Thoracic aorta (tissue), 2 donors: ENCODE results near the gene SORL1-AS1.

Source experiments
- ATAC-seq: fragments of 150-250 bp; one replicate; pipeline ENCODE4 v1.8.0; 2017; ENCODE audit warnings: low read depth; ENCODE audit not compliant: insufficient number of reproducible peaks, low FRiP score
- DNase-seq: peaks from one replicate; pipeline ENCODE4 v3.0.0-alpha.2; 2020; ENCODE audit warnings: low spot score
- H3K27ac ChIP-seq, 2 donors: fragments of 200-600 bp; sonication (generic); 1 replicate in 1 of 2; 2 replicates in 1 of 2; pipeline ENCODE4 v1.5.1; 2016; ENCODE audit warnings: mild to moderate bottlenecking in 2 of 2, moderate library complexity in 2 of 2
- H3K27me3 ChIP-seq: fragments of 200-600 bp; sonication (generic); replicated peaks from 2 replicates; pipeline ENCODE4 v1.6.0; 2016; ENCODE audit warnings: mild to moderate bottlenecking; ENCODE audit not compliant: insufficient read depth
- H3K36me3 ChIP-seq: fragments of 200-600 bp; sonication (generic); one replicate; pipeline ENCODE4 v1.5.1; 2016
- H3K4me1 ChIP-seq, 2 donors: fragments of 200-600 bp; sonication (generic); 1 replicate in 1 of 2; 2 replicates in 1 of 2; pipeline versions ENCODE4 v1.5.1 to v1.6.0; 2016; ENCODE audit warnings: low read depth in 2 of 2, mild to moderate bottlenecking in 1 of 2; ENCODE audit not compliant: control insufficient read depth in 1 of 2
- H3K4me3 ChIP-seq: fragments of 200-600 bp; sonication (generic); 2 replicates; pipeline ENCODE4 v1.5.1; 2016; ENCODE audit warnings: mild to moderate bottlenecking
- H3K9me3 ChIP-seq: fragments of 200-600 bp; sonication (generic); 2 replicates; pipeline ENCODE4 v1.5.1; 2016
- TF ChIP-seq, protein P1 (sequence below): fragments of 200-600 bp; sonication (generic); IDR thresholded peaks from one replicate; pipeline ENCODE4 v1.5.1; 2019; ENCODE audit warnings: antibody characterized with exemption

The SORL1-AS1 gene

DNA sequence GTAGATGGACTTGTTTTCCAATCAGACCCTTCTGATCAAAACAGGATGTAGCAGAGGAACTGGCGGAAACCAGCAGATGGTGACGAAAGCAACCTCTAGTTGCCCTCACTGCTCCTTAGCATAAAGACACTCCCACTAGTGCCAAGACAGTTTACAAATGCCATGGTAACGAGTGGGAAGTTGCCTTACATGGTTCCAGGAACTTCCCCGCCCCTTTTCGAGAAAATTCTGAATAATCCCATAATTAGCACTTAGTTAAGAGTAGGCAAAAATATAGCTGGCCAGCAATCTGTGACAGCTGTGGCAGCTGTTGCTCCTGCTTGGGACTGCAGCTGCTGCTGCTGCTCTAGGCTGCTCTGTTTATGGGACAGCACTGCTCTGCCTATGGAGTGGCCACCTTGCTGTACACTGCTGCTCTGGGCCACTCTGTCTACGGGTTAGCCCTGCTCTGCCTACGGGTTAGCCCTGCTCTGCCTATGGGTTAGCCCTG, 34.1 kb downstream of the SORL1-AS1 start:
- peaks cover 21 to 30% of the 10 kb centered on the region in 2 donors for H3K4me1 ChIP-seq
- no peaks in the 10 kb centered on the region for H3K36me3 ChIP-seq
- ATAC-seq (no peak), DNase-seq (no peak)
- no peak overlapping the region for H3K4me3 ChIP-seq
- TF ChIP-seq, protein P1, sequence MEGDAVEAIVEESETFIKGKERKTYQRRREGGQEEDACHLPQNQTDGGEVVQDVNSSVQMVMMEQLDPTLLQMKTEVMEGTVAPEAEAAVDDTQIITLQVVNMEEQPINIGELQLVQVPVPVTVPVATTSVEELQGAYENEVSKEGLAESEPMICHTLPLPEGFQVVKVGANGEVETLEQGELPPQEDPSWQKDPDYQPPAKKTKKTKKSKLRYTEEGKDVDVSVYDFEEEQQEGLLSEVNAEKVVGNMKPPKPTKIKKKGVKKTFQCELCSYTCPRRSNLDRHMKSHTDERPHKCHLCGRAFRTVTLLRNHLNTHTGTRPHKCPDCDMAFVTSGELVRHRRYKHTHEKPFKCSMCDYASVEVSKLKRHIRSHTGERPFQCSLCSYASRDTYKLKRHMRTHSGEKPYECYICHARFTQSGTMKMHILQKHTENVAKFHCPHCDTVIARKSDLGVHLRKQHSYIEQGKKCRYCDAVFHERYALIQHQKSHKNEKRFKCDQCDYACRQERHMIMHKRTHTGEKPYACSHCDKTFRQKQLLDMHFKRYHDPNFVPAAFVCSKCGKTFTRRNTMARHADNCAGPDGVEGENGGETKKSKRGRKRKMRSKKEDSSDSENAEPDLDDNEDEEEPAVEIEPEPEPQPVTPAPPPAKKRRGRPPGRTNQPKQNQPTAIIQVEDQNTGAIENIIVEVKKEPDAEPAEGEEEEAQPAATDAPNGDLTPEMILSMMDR: no peak
- H3K27me3 ChIP-seq: no peaks in the 10 kb centered on the region
- no peak overlapping the region for H3K27ac ChIP-seq
- no peaks in the 10 kb centered on the region for H3K9me3 ChIP-seq

DNA sequence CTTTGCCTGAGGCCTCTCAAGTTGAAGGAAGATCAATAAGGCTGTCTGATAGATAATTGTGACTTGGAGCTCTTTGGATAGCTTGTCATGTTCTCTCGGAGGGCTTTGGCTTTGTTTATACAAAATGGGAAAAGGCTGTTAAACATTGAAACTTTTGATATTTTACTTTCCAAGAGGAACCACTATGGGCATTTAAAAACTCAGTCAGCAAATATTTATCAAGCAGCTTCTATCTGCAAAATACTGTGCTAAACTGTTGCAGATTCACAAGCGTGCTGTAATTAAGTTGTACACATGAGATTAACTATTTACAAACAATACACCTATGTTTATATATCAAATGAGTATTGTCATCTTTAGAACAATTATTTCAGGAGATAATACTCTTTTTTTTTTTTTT, 35.2 kb downstream of the SORL1-AS1 start:
- peak overlapping the region; percentile 61 to 66 for H3K27ac ChIP-seq
- no peak for ATAC-seq

DNA sequence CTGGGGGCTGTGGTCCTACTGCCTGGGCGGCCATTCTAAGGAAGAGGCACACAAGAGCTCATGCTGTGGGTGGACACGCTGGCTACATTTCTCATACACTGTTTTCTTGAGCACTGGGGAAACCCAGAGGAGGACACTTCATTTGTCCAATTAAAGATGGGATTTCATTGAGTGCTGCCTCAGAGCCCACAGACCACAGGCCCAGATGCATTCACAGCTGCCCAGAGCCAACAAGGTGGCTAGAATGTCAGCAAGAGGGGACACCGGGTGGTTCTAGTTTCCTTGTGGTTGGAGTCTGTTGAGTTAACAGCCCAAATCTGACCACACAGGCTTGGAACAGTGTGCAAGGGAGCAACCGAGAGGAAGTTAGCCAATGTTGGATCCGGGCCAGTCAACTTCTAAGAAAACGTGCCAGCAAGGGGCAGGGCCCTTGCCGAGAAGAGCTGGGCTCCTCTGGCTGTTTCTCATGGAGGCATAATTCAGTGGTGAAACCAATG, 35.7 kb downstream of the SORL1-AS1 start:
- Histone ChIP-seq H3K4me1 (peaks cover 21 to 30% of the 10 kb centered on the region in 2 donors), H3K27me3 (no peaks in the 10 kb centered on the region), H3K9me3 (no peaks in the 10 kb centered on the region), H3K27ac (peak overlapping the region; percentile 61 to 66), H3K4me3 (peak overlapping the region; percentile 32), H3K36me3 (no peaks in the 10 kb centered on the region)
- DNase-seq (peak; percentile 73), ATAC-seq (peak; percentile 73)
- TF ChIP-seq, protein P1: no peak

More for the DNA sequence above, 35.2 kb downstream of the SORL1-AS1 start:
- Histone ChIP-seq H3K4me1 (peaks cover 21 to 30% of the 10 kb centered on the region in 2 donors), H3K36me3 (no peaks in the 10 kb centered on the region), H3K4me3 (peak overlapping the region; percentile 32), H3K27me3 (no peaks in the 10 kb centered on the region), H3K9me3 (no peaks in the 10 kb centered on the region)
- no peak for DNase-seq
- TF ChIP-seq, protein P1: no peak

DNA sequence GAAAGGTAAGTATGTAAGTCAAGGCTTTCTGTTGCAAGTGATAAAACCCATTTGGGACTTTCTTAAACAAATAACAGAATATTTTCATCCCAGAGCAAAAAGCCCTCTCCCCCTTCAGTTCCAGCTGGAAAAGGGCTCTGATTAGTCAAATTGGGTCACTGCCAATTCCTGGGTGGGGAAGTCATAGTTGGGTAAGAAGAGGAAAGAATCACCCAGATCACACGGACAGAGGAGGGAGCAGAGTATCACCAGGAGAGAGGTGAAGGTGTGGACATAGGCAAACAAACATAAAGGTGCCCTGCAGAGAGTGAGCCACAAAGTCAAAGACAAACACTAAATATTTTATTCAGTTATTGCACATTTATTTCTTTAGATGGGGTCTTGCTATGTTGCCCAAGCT, 36.9 kb downstream of the SORL1-AS1 start:
- no peak for DNase-seq
- TF ChIP-seq, protein P1: no peak
- ATAC-seq: no peak
- Histone ChIP-seq H3K4me1 (peaks cover 21 to 30% of the 10 kb centered on the region in 2 donors), H3K36me3 (no peaks in the 10 kb centered on the region), H3K9me3 (no peaks in the 10 kb centered on the region), H3K4me3 (no peak overlapping the region), H3K27me3 (no peaks in the 10 kb centered on the region), H3K27ac (no peak overlapping the region)

DNA sequence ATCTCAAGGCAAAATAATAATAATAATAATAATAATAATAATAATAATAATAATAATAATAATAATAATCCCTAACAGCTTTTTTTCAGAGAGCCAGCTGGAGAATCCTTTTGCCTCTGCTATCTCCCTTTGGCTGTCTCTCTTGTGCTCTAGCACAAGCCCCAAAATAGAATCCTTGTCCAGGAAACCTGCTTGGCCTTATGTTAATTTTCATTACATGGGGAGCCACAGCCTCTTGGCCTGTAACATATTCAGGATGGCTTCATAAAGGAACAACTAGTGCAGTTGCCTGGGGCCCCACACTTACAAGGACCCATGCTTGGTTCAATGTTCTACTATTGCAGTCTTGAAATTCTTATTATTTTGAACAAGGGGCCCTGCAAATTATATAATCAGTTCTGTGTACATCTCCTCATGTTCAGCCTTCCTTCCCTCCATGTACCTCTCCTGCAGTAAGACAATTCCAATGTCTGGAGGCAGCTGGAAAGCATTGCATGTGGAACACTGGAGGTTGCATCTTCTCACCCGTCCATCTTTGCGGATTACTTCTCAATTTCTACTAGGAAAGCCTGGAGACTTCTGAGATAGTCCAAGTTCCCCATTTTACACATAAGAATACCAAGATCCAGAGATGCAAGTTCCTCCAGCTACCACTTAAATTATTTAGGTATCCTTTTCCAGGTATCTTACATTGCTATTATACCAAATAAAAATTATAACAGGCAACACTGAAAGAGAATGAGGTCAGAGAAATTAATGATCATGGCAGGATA, 38.4 kb downstream of the SORL1-AS1 start:
- H3K9me3 ChIP-seq: no peaks in the 10 kb centered on the region
- ATAC-seq (no peak), DNase-seq (no peak)
- H3K4me3 ChIP-seq: no peak overlapping the region
- no peaks in the 10 kb centered on the region for H3K36me3 ChIP-seq
- H3K4me1 ChIP-seq: peaks cover 21 to 25% of the 10 kb centered on the region in 2 donors
- no peak overlapping the region for H3K27ac ChIP-seq
- TF ChIP-seq, protein P1: no peak
- no peaks in the 10 kb centered on the region for H3K27me3 ChIP-seq
